ENCODE data around the gene IL17B. TPM values are rescaled to one million over a fixed set of nuclear protein-coding genes. Genes with fewer than 3 reads are reported as not detected.

The IL17B gene
- total and polyA plus RNA-seq, 2 of the 13 experiments (the other 11 are each of a cell fraction or from before 2014, with no cell fraction given) = 0.29 to 2.6 TPM

DNA sequence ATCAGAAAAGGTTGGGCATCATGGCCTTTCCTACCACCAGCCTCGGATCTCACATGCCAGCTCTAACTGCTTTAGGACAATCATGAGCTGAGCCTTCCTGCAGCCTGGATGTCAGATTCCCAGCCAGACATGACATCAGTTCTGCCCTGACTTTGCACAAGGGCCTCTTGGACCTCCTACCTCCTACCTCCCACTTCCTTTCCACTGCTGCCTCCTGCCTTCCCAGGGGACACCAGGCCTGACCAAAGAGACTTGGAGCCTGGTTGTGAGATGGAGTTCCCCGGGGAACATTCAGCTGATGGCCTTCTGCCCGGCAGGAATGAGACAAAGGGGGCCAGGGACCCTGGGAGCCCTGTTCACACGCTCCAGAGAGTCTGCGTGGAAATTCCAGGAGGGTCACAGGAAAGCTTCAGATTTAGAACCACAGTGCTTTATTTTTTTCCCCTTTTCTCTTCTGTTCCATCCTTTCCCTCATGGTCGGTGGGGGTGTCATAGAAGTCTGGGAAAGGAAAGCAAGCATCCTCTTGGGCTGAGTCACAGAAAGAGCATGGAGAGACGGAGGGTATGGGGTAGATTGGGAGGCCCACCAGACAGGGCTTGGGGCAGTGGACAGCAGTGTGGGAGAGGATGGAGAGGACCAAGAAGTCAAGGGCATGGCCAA, 35.4 kb upstream of the IL17B start:
- no TSS peak for BruUV-seq (replicated peaks)
- H2AFZ ChIP-seq (ENCODE audit: low read length) = no peak overlapping the region
- CTCF ChIA-PET (ENCODE audit: low intra/inter-chr PET ratio, low total read pairs) = no interaction called here
- TF ChIP-seq, protein P1, sequence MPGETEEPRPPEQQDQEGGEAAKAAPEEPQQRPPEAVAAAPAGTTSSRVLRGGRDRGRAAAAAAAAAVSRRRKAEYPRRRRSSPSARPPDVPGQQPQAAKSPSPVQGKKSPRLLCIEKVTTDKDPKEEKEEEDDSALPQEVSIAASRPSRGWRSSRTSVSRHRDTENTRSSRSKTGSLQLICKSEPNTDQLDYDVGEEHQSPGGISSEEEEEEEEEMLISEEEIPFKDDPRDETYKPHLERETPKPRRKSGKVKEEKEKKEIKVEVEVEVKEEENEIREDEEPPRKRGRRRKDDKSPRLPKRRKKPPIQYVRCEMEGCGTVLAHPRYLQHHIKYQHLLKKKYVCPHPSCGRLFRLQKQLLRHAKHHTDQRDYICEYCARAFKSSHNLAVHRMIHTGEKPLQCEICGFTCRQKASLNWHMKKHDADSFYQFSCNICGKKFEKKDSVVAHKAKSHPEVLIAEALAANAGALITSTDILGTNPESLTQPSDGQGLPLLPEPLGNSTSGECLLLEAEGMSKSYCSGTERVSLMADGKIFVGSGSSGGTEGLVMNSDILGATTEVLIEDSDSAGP (CRISPR knock-in tag; IDR thresholded peaks at IDR 0.05; ENCODE audit: borderline replicate concordance) = no peak
- no peak for TF ChIP-seq ZNF101 (CRISPR knock-in tag; IDR thresholded peaks at IDR 0.05; ENCODE audit: borderline replicate concordance, low read depth)
- TF ChIP-seq, protein P2, sequence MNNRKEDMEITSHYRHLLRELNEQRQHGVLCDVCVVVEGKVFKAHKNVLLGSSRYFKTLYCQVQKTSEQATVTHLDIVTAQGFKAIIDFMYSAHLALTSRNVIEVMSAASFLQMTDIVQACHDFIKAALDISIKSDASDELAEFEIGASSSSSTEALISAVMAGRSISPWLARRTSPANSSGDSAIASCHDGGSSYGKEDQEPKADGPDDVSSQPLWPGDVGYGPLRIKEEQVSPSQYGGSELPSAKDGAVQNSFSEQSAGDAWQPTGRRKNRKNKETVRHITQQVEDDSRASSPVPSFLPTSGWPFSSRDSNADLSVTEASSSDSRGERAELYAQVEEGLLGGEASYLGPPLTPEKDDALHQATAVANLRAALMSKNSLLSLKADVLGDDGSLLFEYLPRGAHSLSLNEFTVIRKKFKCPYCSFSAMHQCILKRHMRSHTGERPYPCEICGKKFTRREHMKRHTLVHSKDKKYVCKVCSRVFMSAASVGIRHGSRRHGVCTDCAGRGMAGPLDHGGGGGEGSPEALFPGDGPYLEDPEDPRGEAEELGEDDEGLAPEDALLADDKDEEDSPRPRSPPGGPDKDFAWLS (CRISPR knock-in tag; IDR thresholded peaks at IDR 0.05; ENCODE audit: borderline replicate concordance) = no peak
- TF ChIP-seq HOXA3 (CRISPR knock-in tag; IDR thresholded peaks at IDR 0.05) = no peak
- TF ChIP-seq, protein P3, sequence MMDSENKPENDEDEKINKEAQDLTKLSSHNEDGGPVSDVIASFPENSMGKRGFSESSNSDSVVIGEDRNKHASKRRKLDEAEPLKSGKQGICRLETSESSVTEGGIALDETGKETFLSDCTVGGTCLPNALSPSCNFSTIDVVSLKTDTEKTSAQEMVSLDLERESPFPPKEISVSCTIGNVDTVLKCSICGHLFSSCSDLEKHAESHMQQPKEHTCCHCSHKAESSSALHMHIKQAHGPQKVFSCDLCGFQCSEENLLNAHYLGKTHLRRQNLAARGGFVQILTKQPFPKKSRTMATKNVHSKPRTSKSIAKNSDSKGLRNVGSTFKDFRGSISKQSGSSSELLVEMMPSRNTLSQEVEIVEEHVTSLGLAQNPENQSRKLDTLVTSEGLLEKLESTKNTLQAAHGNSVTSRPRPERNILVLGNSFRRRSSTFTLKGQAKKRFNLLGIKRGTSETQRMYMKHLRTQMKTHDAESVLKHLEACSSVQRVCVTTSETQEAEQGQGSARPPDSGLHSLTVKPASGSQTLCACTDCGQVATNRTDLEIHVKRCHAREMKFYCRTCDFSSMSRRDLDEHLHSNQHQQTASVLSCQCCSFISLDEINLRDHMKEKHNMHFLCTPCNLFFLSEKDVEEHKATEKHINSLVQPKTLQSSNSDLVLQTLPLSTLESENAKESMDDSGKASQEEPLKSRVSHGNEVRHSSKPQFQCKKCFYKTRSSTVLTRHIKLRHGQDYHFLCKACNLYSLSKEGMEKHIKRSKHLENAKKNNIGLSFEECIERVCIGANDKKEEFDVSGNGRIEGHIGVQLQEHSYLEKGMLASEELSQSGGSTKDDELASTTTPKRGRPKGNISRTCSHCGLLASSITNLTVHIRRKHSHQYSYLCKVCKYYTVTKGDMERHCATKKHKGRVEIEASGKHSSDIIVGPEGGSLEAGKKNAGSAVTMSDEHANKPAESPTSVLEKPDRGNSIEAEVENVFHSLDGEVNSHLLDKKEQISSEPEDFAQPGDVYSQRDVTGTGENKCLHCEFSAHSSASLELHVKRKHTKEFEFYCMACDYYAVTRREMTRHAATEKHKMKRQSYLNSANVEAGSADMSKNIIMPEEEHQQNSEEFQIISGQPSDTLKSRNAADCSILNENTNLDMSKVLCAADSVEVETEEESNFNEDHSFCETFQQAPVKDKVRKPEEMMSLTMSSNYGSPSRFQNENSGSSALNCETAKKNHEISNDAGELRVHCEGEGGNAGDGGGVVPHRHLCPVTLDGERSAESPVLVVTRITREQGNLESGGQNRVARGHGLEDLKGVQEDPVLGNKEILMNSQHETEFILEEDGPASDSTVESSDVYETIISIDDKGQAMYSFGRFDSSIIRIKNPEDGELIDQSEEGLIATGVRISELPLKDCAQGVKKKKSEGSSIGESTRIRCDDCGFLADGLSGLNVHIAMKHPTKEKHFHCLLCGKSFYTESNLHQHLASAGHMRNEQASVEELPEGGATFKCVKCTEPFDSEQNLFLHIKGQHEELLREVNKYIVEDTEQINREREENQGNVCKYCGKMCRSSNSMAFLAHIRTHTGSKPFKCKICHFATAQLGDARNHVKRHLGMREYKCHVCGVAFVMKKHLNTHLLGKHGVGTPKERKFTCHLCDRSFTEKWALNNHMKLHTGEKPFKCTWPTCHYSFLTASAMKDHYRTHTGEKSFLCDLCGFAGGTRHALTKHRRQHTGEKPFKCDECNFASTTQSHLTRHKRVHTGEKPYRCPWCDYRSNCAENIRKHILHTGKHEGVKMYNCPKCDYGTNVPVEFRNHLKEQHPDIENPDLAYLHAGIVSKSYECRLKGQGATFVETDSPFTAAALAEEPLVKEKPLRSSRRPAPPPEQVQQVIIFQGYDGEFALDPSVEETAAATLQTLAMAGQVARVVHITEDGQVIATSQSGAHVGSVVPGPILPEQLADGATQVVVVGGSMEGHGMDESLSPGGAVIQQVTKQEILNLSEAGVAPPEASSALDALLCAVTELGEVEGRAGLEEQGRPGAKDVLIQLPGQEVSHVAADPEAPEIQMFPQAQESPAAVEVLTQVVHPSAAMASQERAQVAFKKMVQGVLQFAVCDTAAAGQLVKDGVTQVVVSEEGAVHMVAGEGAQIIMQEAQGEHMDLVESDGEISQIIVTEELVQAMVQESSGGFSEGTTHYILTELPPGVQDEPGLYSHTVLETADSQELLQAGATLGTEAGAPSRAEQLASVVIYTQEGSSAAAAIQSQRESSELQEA (CRISPR knock-in tag; IDR thresholded peaks at IDR 0.05; ENCODE audit: not compliant biosample characterization) = no peak
- no peak for TF ChIP-seq ZNF577 (CRISPR knock-in tag; IDR thresholded peaks at IDR 0.05; ENCODE audit: borderline replicate concordance, low read depth)
- TF ChIP-seq, protein P4, sequence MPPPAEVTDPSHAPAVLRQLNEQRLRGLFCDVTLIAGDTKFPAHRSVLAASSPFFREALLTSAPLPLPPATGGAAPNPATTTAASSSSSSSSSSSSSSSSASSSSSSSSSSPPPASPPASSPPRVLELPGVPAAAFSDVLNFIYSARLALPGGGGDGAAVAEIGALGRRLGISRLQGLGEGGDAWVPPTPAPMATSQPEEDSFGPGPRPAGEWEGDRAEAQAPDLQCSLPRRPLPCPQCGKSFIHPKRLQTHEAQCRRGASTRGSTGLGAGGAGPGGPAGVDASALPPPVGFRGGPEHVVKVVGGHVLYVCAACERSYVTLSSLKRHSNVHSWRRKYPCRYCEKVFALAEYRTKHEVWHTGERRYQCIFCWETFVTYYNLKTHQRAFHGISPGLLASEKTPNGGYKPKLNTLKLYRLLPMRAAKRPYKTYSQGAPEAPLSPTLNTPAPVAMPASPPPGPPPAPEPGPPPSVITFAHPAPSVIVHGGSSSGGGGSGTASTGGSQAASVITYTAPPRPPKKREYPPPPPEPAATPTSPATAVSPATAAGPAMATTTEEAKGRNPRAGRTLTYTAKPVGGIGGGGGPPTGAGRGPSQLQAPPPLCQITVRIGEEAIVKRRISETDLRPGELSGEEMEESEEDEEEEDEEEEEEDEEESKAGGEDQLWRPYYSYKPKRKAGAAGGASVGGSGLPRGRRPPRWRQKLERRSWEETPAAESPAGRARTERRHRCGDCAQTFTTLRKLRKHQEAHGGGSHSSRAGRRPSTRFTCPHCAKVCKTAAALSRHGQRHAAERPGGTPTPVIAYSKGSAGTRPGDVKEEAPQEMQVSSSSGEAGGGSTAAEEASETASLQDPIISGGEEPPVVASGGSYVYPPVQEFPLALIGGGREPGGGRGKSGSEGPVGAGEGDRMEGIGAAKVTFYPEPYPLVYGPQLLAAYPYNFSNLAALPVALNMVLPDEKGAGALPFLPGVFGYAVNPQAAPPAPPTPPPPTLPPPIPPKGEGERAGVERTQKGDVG (CRISPR knock-in tag; IDR thresholded peaks at IDR 0.05; ENCODE audit: borderline replicate concordance) = no peak

More for the DNA sequence above, 35.4 kb upstream of the IL17B start:
- no peak overlapping the region for H3K9ac ChIP-seq (ENCODE audit: insufficient read depth, low read depth, low read length)
- H3K4me2 ChIP-seq (ENCODE audit: low read depth, low read length) = no peak overlapping the region
- DNase-seq (ENCODE audit: low spot score) (no peak), ATAC-seq (no peak), FAIRE-seq (no peak)
- H3K79me2 ChIP-seq (ENCODE audit: insufficient read depth, low read length) = no peaks in the 10 kb centered on the region
- H3K36me3 ChIP-seq (replicated peaks in 1 of 2; ENCODE audit: control insufficient read depth in 1 of 2, insufficient read depth in 2 of 2, low read length in 2 of 2) = no peaks in the 10 kb centered on the region
- POLR2A ChIA-PET = no interaction called here
- 21% methylated on average over 7 of the region's 7 CpGs for WGBS (ENCODE audit: low lambda C conversion rate)
- no peaks in the 10 kb centered on the region for H3K9me3 ChIP-seq (ENCODE audit: low read length)
- peaks cover 74% of the 10 kb centered on the region for H3K4me1 ChIP-seq (ENCODE audit: insufficient read depth, low read length)
- H3K4me3 ChIP-seq (replicated peaks in 1 of 3; ENCODE audit: insufficient read depth in 1 of 3, low read depth in 2 of 3, low read length in 3 of 3) = no peak overlapping the region
- no peak overlapping the region for H3K27ac ChIP-seq (ENCODE audit: extremely low read length, insufficient read depth, low read length)
- H3K27me3 ChIP-seq (ENCODE audit: control insufficient read depth in 1 of 2, insufficient read depth in 2 of 2, low read length in 2 of 2) = 0 out of 5 replicates have a peak, but pooled peaks cover 0 to 4% of the 10 kb centered on the region in 2 experiments
- in situ Hi-C loops (cut with HindIII; ENCODE audit: extremely low pct_ligation_motif_present, low pct_unique_long_range_greater_than_20kb) (no loop called here), intact Hi-C loops (cut with micrococcal nuclease; ENCODE audit: unreplicated experiment) (no loop called here)
- H4K20me1 ChIP-seq (ENCODE audit: insufficient read depth, low read length) = no peaks in the 10 kb centered on the region
